Suprapubic skin (tissue), 4 donors: ENCODE data around the gene EXOSC7.

Experiments
- CTCF ChIP-seq, 2 donors: fragments of 200-600 bp in 1 of 2; fragments of 450-650 bp in 1 of 2; sonication (generic) in 1 of 2; IDR thresholded peaks; one replicate each; pipeline ENCODE4 v1.5.1; 2016 to 2019; ENCODE audit warnings: antibody characterized with exemption in 2 of 2, mild to moderate bottlenecking in 1 of 2, moderate library complexity in 1 of 2
- EP300 ChIP-seq: sonication (generic); formaldehyde crosslinking; IDR thresholded peaks from one replicate; pipeline ENCODE4 v1.6.1; 2017; ENCODE audit warnings: antibody characterized with exemption
- POLR2A ChIP-seq, 2 donors: fragments of 450-650 bp; IDR thresholded peaks; one replicate each; pipeline ENCODE4 v1.6.1; 2017; ENCODE audit warnings: antibody characterized with exemption in 2 of 2, mild to moderate bottlenecking in 2 of 2, moderate library complexity in 2 of 2
- POLR2AphosphoS5 ChIP-seq, 3 donors: sonication (generic); formaldehyde crosslinking; IDR thresholded peaks; one replicate each; pipeline ENCODE4 v1.6.1; 2017; ENCODE audit warnings: antibody characterized with exemption in 3 of 3

DNA sequence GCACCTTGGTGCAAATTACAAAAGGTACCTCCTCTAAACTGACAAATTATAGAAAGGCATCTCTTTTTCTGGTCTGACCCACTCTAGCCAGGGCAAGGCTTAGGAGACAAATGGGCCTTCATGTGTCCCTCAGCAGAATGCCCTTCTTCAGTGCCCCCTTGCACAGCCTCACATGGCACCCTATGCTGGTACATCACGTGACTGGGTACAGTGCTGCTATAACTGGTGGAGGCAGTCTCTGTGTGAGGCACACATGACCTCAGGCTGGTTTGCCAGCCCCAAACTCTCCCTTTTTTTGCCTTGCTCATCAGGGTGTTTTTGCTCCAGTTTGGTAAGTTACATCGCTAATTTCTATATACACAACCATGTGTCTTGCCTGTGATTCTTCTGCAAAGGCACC, 53.2 kb downstream of the EXOSC7 start:
- TF ChIP-seq CTCF (IDR thresholded peaks at IDR 0.05) (no peak), POLR2AphosphoS5 (IDR thresholded peaks at IDR 0.05) (no peak), EP300 (no peak), POLR2A (IDR thresholded peaks at IDR 0.05) (no peak)
